ENCODE data around the gene EFNA4. TPM values are rescaled to one million over a fixed set of nuclear protein-coding genes. Genes with fewer than 3 reads are reported as not detected.

EFNA4 gene
- polyA plus RNA-seq, 1 experiment = 10.1 TPM

- POLR2A ChIA-PET = no interaction called here
- CTCF ChIA-PET = interaction anchor here (1.6 kb wide), 1 partner anchor 9 kb away, joined by 11 read pairs; no protein-coding TSS in a partner anchor
- no peak for TF ChIP-seq CTCF (IDR thresholded peaks at IDR 0.05; ENCODE audit: low read depth, low read length)
- no peak for DNase-seq (ENCODE audit: low read depth, low spot score)
- Histone ChIP-seq H3K27me3 (ENCODE audit: control insufficient read depth, insufficient read depth, low read length) (peaks cover 19% of the 10 kb centered on the region), H3K27ac (ENCODE audit: low read depth, low read length) (no peak overlapping the region), H3K4me3 (ENCODE audit: low read depth, low read length) (no peak overlapping the region), H3K9me3 (ENCODE audit: control insufficient read depth, insufficient read depth, low read length) (no peaks in the 10 kb centered on the region)
Measured at GRCh38 chr1:155026588-155026987, 37.0 kb upstream of the EFNA4 start.

- no peak for DNase-seq (ENCODE audit: low read depth, low spot score)
- Histone ChIP-seq H3K27ac (ENCODE audit: low read depth, low read length) (no peak overlapping the region), H3K4me3 (ENCODE audit: low read depth, low read length) (no peak overlapping the region), H3K9me3 (ENCODE audit: control insufficient read depth, insufficient read depth, low read length) (no peaks in the 10 kb centered on the region), H3K27me3 (ENCODE audit: control insufficient read depth, insufficient read depth, low read length) (peaks cover 21% of the 10 kb centered on the region)
- POLR2A ChIA-PET = no interaction called here
- CTCF ChIA-PET = interaction anchor here (1.0 kb wide), 1 partner anchor 56 kb away, joined by 4 read pairs; no protein-coding TSS in a partner anchor
- TF ChIP-seq CTCF (IDR thresholded peaks at IDR 0.05; ENCODE audit: low read depth, low read length) = no peak
Measured at GRCh38 chr1:155029513-155030242, 33.9 kb upstream of the EFNA4 start.

GRCh38 chr1:155030243-155030795 lies 33.2 kb upstream of the EFNA4 start:
- Histone ChIP-seq H3K27ac (ENCODE audit: low read depth, low read length) (no peak overlapping the region), H3K9me3 (ENCODE audit: control insufficient read depth, insufficient read depth, low read length) (no peaks in the 10 kb centered on the region), H3K4me3 (ENCODE audit: low read depth, low read length) (no peak overlapping the region), H3K27me3 (ENCODE audit: control insufficient read depth, insufficient read depth, low read length) (peaks cover 26% of the 10 kb centered on the region)
- DNase-seq (ENCODE audit: low read depth, low spot score) = no peak
- no peak for TF ChIP-seq CTCF (IDR thresholded peaks at IDR 0.05; ENCODE audit: low read depth, low read length)
- CTCF ChIA-PET = interaction anchor here (1.0 kb wide), 1 partner anchor 55 kb away, joined by 4 read pairs; no protein-coding TSS in a partner anchor
- POLR2A ChIA-PET = interaction anchor here (0.6 kb wide), 1 partner anchor 651 kb away, joined by 3 read pairs; no protein-coding TSS in a partner anchor

GRCh38 chr1:155030899-155031298 lies 32.6 kb upstream of the EFNA4 start:
- POLR2A ChIA-PET = interaction anchor here (0.6 kb wide), 1 partner anchor 650 kb away, joined by 3 read pairs; no protein-coding TSS in a partner anchor
- CTCF ChIA-PET = no interaction called here

More at GRCh38 chr1:155030899-155031298, 32.6 kb upstream of the EFNA4 start:
- no peaks in the 10 kb centered on the region for H3K9me3 ChIP-seq (ENCODE audit: control insufficient read depth, insufficient read depth, low read length)
- no peak for DNase-seq (ENCODE audit: low read depth, low spot score)
- H3K4me3 ChIP-seq (ENCODE audit: low read depth, low read length) = no peak overlapping the region
- no peak overlapping the region for H3K27ac ChIP-seq (ENCODE audit: low read depth, low read length)
- no peak for TF ChIP-seq CTCF (IDR thresholded peaks at IDR 0.05; ENCODE audit: low read depth, low read length)
- H3K27me3 ChIP-seq (ENCODE audit: control insufficient read depth, insufficient read depth, low read length) = peaks cover 29% of the 10 kb centered on the region
